Fibroblast of skin of scalp (primary cell): ENCODE results near the gene RFNG. TPM values are rescaled to one million over a fixed set of nuclear protein-coding genes. Genes with fewer than 3 reads are reported as not detected.

Experiments
- DNase-seq: peaks from one replicate; pipeline ENCODE4 v3.0.0-alpha.2; 2013
- polyA plus RNA-seq, 2 experiments: library from polyadenylated mRNA; unstranded; fragments of 120-200 nt; gene quantifications; one replicate each; pipeline ENCODE4 v1.2.1, GENCODE V29; 2013; ENCODE audit not compliant: insufficient read length in 2 of 2

Gene RFNG, protein sequence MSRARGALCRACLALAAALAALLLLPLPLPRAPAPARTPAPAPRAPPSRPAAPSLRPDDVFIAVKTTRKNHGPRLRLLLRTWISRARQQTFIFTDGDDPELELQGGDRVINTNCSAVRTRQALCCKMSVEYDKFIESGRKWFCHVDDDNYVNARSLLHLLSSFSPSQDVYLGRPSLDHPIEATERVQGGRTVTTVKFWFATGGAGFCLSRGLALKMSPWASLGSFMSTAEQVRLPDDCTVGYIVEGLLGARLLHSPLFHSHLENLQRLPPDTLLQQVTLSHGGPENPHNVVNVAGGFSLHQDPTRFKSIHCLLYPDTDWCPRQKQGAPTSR
- 45.0 TPM for polyA plus RNA-seq (2013, experiment 1 of 2; ENCODE audit: insufficient read length)
- 42.4 TPM for polyA plus RNA-seq (2013, experiment 2 of 2; ENCODE audit: insufficient read length)

DNA sequence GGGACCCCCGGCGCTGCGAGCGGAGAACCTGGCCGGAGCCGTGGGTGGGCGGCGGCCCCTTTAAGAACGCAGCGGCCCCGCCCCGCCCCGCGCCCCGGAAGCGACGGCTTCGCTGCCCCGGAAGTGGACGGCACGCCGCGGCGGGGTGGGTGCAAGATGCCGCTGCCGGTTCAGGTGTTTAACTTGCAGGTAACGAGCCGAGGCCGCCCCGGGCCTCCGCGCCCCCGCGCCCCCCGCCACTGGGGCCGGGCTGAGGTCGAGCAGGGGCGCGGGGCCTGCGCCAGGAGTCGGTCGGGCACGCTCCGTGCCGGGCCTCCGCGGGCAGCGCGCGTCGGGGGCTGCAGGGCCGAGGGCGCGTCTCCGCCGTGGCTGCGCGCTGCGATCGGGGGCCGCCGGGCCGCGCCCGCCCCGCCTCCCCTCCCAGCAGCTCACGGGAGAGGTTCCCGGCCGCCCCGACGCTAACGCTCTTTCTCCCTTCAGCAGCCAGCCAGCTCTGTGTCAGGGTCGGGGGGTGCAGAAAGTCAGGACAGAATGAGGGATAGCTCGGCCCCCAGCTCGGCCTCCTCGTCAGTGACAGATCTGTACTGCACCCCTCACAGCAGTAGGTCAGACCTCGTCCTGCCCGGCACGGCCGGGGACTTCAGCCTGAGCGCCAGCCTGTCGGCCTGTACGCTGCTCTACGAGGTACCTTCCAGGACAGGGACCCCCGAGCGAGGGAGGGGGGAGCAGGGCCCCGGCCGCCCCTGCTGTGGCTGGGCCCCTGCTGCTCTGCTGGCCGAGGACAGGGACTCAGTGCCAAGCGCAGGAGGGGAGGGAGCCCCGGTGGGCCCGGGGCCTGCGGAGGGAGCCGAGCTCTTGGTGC, at the start of gene RFNG, which contains the start of gene GPS1:
Gene RFNG, minus strand, starts transcription at position 36 of the 862 bp plus-strand sequence. CDS start 45 bp downstream, outside the sequence.
Gene GPS1, plus strand, starts transcription at position 123 of the 862 bp plus-strand sequence. Its CDS starts 34 bp downstream, at position 157.
- peak; percentile 55 for DNase-seq

DNA sequence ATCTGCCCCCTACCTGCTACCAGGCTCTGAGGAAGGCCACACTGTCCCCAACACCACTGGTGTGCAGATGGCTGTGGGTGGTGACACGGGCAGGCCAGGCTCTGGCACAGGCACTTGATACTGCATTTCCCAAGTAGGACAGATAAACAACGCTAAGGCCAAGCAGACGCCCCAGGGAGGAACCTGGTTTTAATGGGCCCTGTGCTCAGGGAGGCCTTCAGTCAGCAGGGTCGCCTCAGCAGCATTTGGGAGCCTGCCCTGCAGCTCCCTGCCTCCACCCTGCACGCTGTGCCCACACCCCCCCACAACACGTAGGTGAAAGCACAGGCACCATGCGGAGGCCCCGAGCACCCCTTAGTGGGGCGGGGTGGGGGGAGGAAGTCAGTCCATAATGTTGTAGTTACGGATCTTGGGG, 49.7 kb upstream of the RFNG start:
- DNase-seq, result no peak

DNA sequence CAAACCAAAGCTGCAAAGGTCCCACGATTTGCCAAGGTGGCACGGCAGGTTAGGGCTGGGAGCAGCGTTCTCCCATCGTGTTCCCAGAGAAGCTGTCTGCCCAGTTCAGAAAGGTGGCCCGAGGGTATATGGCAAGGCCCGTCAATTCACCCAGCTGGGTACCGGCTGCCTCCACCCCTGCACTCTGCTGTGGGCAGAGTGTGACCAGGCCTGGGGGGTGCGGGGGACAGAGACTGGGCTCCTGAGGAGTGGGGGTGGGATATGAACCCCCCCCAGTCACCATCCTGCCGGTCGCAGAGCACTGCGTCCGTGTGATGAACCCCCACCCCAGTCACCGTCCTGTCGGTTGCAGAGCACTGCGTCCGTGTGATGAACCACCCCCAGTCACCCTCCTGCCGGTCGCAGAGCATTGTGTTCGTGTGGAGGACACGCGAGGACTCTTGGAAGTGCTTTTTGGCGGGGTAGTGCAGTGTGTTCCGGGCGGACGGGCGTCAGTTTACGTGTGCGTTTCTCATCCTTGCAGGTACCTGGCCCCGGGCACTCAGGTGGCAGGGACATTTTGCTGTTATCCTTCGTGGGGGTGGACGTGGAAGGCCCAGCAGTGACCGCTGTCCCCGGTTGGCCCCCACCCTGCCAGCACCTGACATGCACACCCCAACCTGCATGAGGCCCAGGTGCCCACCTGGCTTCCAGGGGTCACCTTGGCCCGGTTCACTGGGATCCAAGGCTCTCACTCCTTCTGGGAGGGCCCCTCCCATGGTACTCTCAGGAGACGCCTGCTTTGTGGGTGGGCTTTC, 49.1 kb upstream of the RFNG start:
- DNase-seq, result no peak

DNA sequence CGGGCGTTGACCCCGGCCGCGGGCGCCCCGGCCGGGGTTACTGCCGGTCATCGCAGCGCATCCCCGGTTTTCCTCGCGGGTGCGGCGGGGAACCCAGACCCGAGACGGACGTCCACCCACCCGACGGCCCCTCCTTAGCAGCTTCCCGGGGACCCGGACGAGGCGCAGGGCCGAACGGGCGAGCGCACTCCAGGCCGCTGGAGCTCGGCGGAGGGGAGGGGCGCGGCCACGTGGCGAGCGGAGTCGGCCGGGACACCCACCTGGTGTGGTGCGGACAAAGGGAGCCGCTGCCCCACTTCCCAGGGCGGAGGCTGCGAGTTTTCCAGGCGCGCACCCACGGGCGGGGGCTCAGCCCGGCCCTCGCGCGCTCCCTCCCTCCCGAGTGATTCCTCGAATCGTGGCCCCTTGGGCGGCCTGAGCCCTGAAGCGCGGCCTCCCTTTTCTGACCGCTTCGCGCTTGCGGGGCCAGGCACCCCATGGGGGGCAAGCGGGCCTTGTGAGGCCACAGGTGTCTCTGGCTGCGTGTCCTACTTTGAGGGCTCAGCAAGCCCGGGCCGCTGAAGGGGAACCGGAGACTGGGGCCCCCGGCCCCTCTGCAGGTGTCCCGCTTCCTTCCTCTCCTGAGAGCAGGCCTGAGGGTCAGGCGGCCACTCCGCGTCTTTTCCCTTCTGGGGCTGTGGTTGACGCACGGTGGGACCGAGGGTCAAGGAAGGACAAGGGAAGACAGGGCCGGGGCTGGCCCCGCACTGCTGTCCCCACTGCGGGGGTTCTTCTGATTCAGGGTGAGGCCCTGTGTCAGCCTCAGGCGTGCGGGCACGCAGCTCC, 47.5 kb upstream of the RFNG start:
- DNase-seq, result no peak

DNA sequence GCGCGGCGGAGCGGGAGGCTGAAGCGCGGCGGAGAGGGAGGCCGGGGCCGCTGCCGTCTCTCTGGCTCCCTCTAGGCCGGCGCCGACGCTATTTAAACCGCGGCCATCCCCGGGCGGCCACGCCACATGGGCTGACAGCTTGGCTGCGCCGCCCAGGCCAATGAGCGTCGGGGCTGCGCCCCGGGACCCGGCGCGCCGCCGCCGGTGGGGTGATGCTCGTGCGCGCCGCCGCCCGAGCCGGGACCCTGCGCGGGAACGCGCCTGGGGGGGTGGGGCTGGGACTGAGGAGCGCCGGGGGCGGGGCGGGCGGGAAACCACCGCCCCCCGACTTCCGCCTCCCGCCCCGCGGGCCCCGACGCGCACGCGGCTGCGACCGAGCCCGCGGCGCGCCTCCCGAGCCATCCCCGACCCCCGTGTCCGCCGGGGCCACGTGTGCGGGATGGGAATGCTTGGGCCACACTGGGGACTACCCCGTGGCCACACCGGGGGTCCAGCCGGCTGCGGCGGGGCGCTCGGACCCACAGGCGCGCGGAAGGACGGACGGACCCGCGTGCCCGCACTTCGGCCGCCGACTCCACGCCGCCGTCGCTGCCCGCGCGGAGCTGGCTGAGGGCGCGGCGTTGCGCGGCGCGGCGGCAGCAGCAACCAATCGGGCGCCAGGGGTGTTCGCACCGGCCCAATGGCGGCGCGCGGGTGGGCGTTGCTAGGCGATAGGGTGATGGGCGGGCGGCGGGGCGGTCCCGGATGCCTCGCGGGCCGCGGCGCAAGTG, 46.7 kb upstream of the RFNG start, which contains the start of gene FASN:
Gene FASN, minus strand, starts transcription at position 68 of the 770 bp plus-strand sequence. CDS start 1,791 bp downstream, outside the sequence.
- DNase-seq, result peak; percentile 98

DNA sequence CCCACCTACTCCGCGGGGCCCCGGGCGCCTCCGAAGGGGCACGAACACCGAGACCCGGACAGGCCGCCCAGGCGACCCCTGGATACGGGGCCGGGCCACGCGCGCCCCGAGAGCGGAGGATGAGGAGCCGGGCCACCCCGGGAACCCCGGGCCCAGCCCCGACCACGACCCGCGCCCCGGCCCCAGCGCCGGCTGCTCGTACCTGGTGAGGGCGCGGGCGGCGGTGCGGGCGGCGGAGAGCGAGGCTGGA, 46.2 kb upstream of the RFNG start:
- no peak for DNase-seq

DNA sequence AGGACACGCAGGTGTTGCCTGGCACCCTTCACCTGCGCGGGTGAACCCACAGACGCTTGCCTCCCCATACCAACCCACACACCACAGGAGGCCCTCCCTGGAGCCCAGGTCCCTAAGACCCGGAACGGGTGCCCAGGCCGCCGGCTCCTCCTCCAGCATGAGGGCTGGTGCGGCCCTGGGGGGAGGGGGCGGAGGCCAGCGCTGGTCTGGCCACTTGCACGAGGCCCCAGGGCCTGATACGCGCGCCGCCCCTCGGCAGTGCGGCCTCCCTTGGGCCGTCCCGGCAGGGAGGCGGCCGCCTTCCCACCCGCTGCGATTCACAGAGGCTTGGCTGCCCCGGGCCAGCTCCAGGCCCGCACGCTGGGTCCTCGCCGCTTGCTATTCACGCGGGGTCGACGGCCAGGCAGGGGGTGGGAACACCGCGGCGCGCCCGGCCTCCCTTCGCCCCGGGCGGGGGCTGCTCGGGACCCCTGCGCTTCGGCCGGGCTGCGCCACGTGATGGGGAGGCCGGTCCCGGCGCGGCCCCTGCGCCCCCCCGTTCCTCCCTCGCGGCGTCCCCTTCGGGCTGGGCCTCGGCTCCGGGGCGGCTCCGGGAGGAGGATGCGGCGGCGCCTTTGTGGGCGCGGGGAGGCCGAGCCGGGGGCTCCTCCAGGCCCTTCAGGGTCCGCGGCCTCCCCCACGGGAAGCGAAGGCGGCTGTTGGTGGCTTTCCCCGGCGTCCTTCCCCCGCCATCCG, 45.7 kb upstream of the RFNG start:
- peak; percentile 51 for DNase-seq

DNA sequence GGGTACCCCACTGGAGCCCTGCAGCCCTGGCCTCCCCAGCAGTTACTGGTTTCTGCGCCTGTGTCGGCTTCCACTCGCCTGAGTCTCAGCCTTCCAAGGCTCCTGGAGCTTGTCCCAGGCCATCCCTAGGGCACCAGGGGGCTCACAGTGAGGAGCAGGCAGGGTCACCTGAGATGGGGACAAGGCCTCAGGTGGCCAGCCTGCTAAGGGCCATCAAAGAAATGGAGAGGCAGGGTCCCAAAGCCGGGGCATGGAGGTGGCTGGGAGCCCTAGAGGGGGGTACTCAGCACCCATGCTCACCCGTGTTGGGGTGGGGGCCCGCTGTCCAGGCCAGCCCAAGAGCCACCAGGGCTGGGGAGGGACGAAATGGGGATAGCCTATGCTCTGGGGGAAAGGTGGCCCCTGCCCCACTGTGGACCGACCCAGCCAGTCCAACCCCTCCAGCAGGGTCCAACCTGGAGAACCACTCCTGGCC, 45.1 kb upstream of the RFNG start:
- no peak for DNase-seq

DNA sequence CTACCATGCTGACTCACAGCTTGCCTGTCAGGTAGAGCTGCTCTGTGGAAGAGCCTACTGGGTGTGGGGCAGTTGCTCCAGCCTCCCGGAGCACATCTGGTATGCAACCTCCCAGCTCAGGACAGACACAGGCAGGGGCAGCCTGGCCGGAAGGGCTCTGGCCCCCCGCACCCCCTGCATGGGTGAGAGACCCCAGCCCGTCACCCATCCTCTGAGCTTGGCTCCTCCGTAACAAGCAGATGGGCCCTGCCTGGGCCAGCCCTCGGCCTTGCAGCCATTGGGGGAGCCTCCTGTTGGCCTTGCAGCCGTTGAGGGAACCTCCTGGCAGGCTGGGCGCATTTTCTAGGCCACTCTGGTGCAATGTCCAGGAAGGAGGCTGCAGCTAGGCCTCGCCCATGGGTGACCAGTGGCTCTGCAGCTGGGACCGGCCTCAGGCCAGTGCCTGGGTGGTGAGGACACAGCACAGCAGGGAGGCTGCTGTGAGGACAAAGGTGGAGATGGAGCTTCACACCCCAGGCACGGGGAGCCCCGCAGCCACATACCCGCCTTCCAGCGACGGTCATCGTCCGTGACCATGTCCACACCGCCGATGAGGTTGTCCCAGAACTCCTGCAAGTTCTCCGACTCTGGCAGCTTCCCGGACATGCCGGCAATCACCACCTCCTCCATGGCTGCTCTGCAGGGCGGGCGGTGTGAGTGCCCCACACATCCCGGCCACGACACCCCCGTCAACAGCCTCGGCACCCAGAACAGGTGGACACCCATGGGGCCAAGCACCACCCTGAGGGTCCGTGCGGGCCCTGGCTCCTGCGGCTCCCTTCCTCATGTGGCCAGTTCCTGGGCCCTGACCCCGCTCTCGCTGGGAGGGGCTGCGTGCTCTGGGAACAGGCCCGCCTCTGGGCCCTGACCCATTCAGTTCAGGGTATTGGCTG, 44.4 kb upstream of the RFNG start:
- DNase-seq, result no peak

DNA sequence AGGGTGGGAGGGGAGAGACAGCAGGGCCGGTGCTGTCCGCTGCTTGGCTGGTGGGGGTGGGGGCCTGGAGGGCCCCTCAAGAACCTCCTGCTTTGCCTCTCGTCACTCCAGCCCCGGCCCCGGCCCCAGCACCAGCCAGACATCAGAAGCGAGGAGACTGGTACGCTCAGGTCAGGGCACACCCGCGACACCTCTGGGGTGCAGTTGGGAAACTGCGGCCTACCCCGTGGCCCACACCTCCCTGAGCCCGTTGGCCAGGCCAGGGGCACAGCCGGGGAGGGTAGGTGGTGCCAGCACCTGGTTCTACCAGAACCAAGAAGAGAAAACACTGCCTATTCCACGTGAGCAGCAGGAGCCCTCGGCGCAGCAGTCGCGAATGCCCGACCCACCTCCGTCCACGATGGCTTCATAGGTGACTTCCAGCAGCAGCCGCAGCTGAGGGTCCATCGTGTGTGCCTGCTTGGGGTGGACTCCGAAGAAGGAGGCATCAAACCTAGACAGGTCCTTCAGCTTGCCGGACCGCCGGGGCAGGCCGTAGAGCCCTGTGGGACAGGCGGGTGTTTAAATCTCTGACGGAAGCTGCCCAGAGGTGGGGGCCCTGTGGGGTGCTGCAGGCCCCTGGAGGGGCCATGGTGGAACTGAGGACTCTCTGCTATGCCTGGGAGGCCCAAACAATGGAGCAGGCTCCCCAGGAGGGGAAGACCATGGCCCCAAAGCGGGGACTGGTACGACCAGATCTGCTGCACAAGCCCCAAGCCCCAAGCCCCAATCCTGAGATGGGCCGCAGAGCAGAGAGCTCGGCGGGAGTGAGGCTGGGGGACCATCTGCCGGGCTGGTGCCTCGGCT, 43.5 kb upstream of the RFNG start:
- no peak for DNase-seq

DNA sequence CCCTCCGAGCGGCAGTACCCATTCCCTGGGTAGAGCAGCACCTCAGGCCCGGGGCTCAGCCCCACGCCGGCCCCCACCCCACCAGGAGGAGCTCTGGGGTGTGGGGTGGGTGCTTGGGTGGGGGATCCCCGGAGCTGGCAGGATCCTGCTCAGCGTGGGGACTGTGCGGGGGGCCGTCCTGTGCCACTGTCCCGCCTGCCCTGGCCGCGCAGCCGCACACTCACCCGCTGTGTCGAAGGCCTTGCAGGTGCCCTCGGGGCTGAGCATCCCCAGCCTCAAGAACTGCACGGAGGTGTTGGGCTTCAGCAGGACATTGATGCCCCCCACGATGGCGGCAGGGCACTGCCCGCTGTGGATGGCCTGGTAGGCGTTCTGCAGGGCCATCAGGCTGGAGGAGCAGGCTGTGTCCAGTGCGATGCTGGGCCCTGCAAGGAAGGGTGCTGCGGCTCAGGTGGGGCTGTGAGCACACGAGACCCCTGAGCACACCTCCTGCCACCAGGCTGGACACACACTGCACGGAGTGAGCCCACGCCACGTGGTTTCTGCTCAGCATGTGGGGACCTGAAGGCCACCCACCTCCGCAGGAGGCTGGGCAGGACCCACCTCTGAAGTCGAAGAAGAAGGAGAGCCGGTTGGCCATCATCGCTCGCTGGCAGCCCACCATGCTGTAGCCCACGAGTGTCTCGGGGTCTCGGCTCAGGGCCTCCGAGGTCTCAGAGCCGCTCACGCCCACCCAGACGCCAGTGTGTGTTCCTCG, 41.6 kb upstream of the RFNG start:
- no peak for DNase-seq

DNA sequence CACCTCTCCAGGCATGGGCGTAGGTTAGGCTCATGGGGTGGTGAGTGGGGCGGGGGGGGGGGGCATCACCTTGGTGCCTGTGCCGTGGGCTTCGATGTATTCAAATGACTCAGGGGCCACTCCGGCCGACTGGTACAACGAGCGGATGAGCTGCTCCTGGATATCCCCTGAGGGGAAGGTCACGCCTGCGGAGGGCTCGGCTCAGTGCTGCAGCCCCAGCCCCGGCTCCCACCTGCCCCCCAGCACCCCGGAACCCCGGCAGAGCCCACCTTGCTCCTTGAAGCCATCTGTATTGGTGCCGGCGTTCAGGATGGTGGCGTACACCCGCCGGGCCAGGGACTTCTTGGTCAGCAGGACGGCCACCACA, 41.0 kb upstream of the RFNG start:
- no peak for DNase-seq

DNA sequence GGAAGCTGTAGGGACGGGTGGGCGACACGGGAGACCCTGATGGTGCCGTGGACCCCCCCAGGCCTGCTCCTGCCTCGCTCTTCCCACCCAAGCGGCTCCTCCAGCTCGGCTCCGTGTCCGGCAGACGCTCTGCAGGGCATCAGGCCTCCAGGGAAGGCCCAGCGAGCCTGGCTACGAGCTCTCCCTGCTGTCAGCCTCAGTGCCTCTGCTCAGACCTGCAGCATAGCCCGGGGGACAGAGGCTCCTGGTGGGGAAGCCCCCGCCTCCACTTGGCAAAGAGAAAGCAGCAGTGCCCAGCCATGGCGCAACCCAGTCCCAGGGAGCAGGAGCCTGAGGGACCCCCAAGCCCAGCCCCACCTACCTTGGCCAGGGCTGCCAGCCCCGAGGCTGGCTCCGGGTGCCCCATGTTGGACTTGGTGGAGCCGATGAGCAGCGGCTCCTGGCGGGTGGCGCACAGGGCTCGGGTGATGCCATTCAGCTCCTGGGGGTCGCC, 40.5 kb upstream of the RFNG start:
- DNase-seq, result no peak

DNA sequence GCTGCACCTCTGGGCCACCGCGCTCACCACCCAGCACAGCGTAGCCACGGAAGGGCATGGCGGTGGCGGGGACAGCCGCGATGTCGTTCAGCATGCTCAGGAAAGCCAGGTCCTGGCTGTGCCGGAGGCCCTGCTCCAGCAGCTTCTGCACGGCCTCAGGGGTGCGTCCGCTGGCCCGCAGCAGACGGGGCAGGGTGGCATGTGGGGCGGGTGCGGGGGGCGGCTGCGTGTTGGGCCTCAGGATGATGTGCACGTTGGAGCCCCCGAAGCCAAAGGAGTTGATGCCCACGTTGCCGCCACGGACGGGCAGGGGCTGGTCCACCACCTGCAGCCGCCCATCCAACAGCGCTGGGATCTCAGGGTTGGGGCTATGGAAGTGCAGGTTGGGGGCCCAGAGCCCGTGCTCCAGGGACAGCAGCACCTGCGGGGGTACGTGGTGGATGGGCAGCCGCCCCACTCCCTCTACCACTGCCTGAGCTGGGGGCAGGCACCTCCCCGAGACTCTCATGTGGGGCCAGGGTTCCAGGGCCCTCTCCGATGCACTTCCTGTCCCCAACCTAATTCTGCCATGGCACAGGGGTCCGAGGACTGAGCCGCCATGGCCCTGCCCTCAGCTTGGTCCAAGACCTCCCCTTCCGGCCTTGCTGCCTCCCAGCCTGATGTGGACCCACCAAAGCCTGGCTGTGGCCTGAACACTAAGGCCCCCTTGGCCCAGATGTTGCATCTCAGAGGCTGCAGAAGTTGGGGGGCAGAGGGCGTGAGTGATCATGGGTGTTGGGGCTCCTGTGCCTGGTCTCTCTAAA, 39.9 kb upstream of the RFNG start:
- DNase-seq, result no peak

DNA sequence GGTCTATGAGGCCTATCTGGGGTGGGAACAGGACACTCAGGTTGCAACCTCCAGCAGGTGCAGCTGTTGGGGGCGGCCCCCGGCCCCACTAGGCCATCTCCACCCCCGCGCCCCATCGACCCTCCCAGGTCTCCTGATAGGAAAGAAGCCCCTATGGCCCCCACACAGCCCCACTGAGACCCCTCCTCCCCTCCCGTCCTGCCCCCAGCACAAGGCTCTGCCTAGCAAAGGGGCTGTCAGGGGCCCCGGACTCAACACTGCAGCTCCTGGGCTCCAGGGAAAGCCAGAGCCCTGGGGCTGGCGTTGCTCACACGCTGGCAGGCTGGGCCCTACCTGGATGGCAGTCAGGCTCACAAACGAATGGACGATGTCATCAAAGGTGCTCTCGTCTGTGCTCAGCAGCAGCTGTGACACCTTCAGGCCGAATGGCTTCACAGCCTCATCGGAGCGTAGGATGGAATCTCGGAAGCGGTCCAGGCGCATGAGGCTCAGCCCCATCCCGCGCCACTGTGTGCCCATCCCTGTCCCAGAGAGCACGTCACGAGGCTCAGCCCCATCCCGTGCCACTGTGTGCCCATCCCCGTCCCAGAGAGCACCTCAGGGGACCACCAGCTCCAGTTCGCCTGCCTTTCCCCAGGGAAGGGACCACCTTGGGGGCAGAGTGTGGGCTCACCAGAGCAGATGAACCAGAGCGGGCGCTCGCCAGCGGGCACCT, 39.1 kb upstream of the RFNG start:
- no peak for DNase-seq
